AG09319 (cell line): ENCODE measurements around the gene BAZ2B.

ENCODE experiments used
- DNase-seq: peaks from one replicate; pipeline ENCODE4 v3.0.0-alpha.2; 2010; ENCODE audit warnings: low read depth; ENCODE audit errors: extremely low read depth
- CTCF ChIP-seq: IDR thresholded peaks from 2 replicates; pipeline ENCODE4 v1.5.1; 2011; ENCODE audit warnings: low read depth, mild to moderate bottlenecking, inconsistent platforms, low read length, moderate library complexity

Gene BAZ2B

GRCh38 chr2:159573294-159573693 is 43.1 kb downstream of the BAZ2B start:
- DNase-seq: no peak
- TF ChIP-seq CTCF: no peak

- TF ChIP-seq CTCF: no peak
- no peak for DNase-seq
These were observed 43.9 kb downstream of the BAZ2B start for GRCh38 chr2:159572459-159572858.

- DNase-seq: no peak
These were observed 44.6 kb downstream of the BAZ2B start for GRCh38 chr2:159571540-159572260.

GRCh38 chr2:159564081-159564480 is 52.3 kb downstream of the BAZ2B start:
- DNase-seq: no peak

More at GRCh38 chr2:159571540-159572260, 44.6 kb downstream of the BAZ2B start:
- no peak for TF ChIP-seq CTCF

GRCh38 chr2:159562248-159562647 is 54.1 kb downstream of the BAZ2B start:
- DNase-seq: no peak

More at GRCh38 chr2:159564081-159564480, 52.3 kb downstream of the BAZ2B start:
- no peak for TF ChIP-seq CTCF

GRCh38 chr2:159561786-159562185 is 54.6 kb downstream of the BAZ2B start:
- TF ChIP-seq CTCF: no peak
- DNase-seq: no peak

More at GRCh38 chr2:159562248-159562647, 54.1 kb downstream of the BAZ2B start:
- no peak for TF ChIP-seq CTCF

- no peak for TF ChIP-seq CTCF
- DNase-seq: no peak
These were observed 55.1 kb downstream of the BAZ2B start for GRCh38 chr2:159561242-159561641.
